ENCODE results near the gene EIF4G3.

DNA sequence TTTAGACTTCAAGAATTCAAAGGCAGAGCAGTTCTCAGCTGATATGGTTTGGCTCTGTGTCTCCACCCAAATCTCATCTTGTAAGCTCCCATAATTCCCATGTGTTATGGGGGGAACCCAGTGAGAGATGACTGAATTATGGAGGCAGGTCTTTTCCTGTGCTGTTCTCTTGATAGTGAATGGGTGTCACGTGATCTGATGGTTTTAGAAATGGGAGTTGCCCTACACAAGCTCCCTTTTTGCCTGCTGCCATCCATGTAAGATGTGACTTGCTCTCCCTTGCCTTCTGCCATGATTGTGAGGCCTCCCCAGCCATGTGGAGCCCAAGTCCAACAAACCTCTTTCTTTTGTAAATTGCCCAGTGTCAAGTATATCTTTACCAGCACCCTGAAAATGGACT, 146.5 kb downstream of the EIF4G3 start:
- TF ChIP-seq, protein P1, sequence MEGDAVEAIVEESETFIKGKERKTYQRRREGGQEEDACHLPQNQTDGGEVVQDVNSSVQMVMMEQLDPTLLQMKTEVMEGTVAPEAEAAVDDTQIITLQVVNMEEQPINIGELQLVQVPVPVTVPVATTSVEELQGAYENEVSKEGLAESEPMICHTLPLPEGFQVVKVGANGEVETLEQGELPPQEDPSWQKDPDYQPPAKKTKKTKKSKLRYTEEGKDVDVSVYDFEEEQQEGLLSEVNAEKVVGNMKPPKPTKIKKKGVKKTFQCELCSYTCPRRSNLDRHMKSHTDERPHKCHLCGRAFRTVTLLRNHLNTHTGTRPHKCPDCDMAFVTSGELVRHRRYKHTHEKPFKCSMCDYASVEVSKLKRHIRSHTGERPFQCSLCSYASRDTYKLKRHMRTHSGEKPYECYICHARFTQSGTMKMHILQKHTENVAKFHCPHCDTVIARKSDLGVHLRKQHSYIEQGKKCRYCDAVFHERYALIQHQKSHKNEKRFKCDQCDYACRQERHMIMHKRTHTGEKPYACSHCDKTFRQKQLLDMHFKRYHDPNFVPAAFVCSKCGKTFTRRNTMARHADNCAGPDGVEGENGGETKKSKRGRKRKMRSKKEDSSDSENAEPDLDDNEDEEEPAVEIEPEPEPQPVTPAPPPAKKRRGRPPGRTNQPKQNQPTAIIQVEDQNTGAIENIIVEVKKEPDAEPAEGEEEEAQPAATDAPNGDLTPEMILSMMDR (IDR thresholded peaks at IDR 0.05; ENCODE audit: low read length) = no peak
- no peak for TF ChIP-seq EZH2 (optimal IDR thresholded peaks at IDR 0.05; ENCODE audit: low read depth, low read length)
